Heart left ventricle (tissue), 16 donors: ENCODE results near the gene EOLA2. TPM values are rescaled to one million over a fixed set of nuclear protein-coding genes. Genes with fewer than 3 reads are reported as not detected.
A peak's percentile ranks its signal among the peaks of the same experiment; 100 is the strongest.
"Not testable (repeated sequence)": the region's sequence is repeated elsewhere in the genome, so short reads cannot be mapped to it uniquely, and the experiment has no call there.

Source experiments
- ATAC-seq, 4 donors: fragments of 200-7000 bp; cut with Tn5 transposase; one replicate each; pipeline ENCODE4 v1.9.1; 2020 to 2022; ENCODE audit warnings: moderate library complexity in 4 of 4, mild to moderate bottlenecking in 3 of 4, moderate number of reproducible peaks in 1 of 4
- DNase-seq, 5 donors: peaks; one replicate each; pipeline ENCODE4 v3.0.0-alpha.2; 2020
- H3K27ac ChIP-seq, 12 donors: fragments of 200-600 bp; sonication (generic) in 4 of 12; one replicate each; pipeline versions ENCODE4 v1.5.0 to v1.8.0; 2016 to 2022; ENCODE audit warnings: mild to moderate bottlenecking in 2 of 12
- H3K27me3 ChIP-seq, 9 donors: fragments of 200-600 bp; sonication (generic) in 2 of 9; one replicate each; pipeline versions ENCODE4 v1.5.1 to v1.8.0; 2016 to 2022; ENCODE audit warnings: mild to moderate bottlenecking in 3 of 9
- H3K36me3 ChIP-seq, 9 donors: fragments of 200-600 bp; sonication (generic) in 2 of 9; one replicate each; pipeline versions ENCODE4 v1.5.0 to v1.8.0; 2018 to 2022; ENCODE audit warnings: mild to moderate bottlenecking in 2 of 9
- H3K4me1 ChIP-seq, 12 donors: fragments of 200-600 bp; sonication (generic) in 4 of 12; one replicate each; pipeline versions ENCODE4 v1.5.0 to v1.8.0; 2016 to 2022; ENCODE audit warnings: mild to moderate bottlenecking in 3 of 12
- H3K4me3 ChIP-seq, 12 donors: fragments of 200-600 bp; sonication (generic) in 4 of 12; one replicate each; pipeline versions ENCODE4 v1.5.0 to v1.8.0; 2017 to 2022; ENCODE audit warnings: mild to moderate bottlenecking in 9 of 12, moderate library complexity in 4 of 12
- H3K9me3 ChIP-seq, 12 donors: fragments of 200-600 bp; sonication (generic) in 4 of 12; one replicate each; pipeline versions ENCODE4 v1.5.0 to v1.8.0; 2016 to 2022; ENCODE audit warnings: mild to moderate bottlenecking in 1 of 12
- POLR2A ChIP-seq, 2 donors: fragments of 450-650 bp; IDR thresholded peaks; one replicate each; pipeline ENCODE4 v1.6.1; 2017; ENCODE audit warnings: antibody characterized with exemption in 2 of 2, mild to moderate bottlenecking in 2 of 2, moderate library complexity in 2 of 2
- WGBS, 4 donors: extraction: QIAGEN DNeasy Blood & Tissue Kit in 2 of 4; methylation state at CpG; one replicate each; pipeline versions ENCODE4 v1.1.5 to v1.1.7; 2013 to 2018; 5-methylcytosine and 5-hydroxymethylcytosine counted together
- intact Hi-C, 10 donors: fragments of 100-400 bp; cut with DNase I; formaldehyde crosslinking; loops; one replicate each; pipeline versions ENCODE4 v1.11.1 to v1.14.2; 2022
- polyA plus RNA-seq, 2 donors: library from polyadenylated mRNA; stranded (reverse); fragments of 200-250 nt; gene quantifications; one replicate each; pipeline ENCODE4 v1.2.3, GENCODE V29; 2013
- total RNA-seq, 9 donors: library from RNA; depleted of rRNA in 2 of 9; stranded (reverse); fragments of >200 nt in 2 of 9; fragmentation: NEBNext Ultra II Directional in 3 of 9; extraction: Animal tissue kit (Norgen Biotek cat#: 25700) in 3 of 9; gene quantifications; one replicate each; pipeline versions ENCODE4 v1.1.0 to v1.2.4, GENCODE V29; 2016 to 2023
- TF ChIP-seq, protein P1 (sequence below), 12 donors: fragments of 200-600 bp; sonication (generic) in 4 of 12; IDR thresholded peaks; one replicate each; pipeline versions ENCODE4 v1.5.0 to v1.8.0; 2018 to 2022; ENCODE audit warnings: antibody characterized with exemption in 12 of 12, mild to moderate bottlenecking in 5 of 12
- donor health status: ischemic (EF 13 %, LVEDD 7.1; RV severe dilation, severe dysfunction).
- donor health status: healthy with polysubstance abuse.
- donor health status: DM: no; HTN: yes; CAD: no.
- donor health status: DM: no; HTN: no; CAD: no.
- donor health status: ischemic (EF 25% LVEDD 6.9; RV normal size, moderate dysfunction).
- donor health status: ischemic (EF 25% LVEDD 5.7; RV mildly dilated, moderate dysfunction).
- donor health status: healthy.
- donor health status: DM: yes; HTN: yes; CAD: no.
- donor health status: ischemic (EF 35%, LVEDD 5.7; RV mildly dilated, moderate dysfunction).
- donor health status: nonischemic (EF 11% LVEDD 7.7; RV severe dilation, severe dysfunction).
- donor health status: DM: yes; HTN: yes; CAD: no.
- donor health status: PGD.
- donor health status: ischemic (EF 29% LVEDD 5.4; RV normal size, mild dysfunction).
- donor health status: nonischemic (EF 23%, LVEDD 6.1; RV moderate dilation, normal function).

EOLA2 gene
- total and polyA plus RNA-seq, 11 donors: 14.7 to 44.3 (median 22.3) TPM

GRCh38 chrX:149937871-149938426 is 342 bp downstream of the EOLA2 start:
- Histone ChIP-seq H3K36me3 (peaks cover 0 to 5% (median 0%) of the 10 kb centered on the region in 9 donors), H3K27me3 (no peaks in the 10 kb centered on the region), H3K4me1 (peaks cover 0 to 8% (median 5%) of the 10 kb centered on the region in 12 donors), H3K27ac (peak overlapping the region; percentile 61 to 100 (median 84)), H3K4me3 (peak overlapping the region; percentile 45 to 94 (median 74)), H3K9me3 (no peaks in the 10 kb centered on the region)
- ATAC-seq: no peak
- DNase-seq: peak in 1 of 5 donors; percentile 44
- intact Hi-C loops: no loop called here
- WGBS, 4 donors: 0 to 34% (median 14%) methylated on average over 17 to 46 of the region's 46 CpGs
- TF ChIP-seq, protein P1, sequence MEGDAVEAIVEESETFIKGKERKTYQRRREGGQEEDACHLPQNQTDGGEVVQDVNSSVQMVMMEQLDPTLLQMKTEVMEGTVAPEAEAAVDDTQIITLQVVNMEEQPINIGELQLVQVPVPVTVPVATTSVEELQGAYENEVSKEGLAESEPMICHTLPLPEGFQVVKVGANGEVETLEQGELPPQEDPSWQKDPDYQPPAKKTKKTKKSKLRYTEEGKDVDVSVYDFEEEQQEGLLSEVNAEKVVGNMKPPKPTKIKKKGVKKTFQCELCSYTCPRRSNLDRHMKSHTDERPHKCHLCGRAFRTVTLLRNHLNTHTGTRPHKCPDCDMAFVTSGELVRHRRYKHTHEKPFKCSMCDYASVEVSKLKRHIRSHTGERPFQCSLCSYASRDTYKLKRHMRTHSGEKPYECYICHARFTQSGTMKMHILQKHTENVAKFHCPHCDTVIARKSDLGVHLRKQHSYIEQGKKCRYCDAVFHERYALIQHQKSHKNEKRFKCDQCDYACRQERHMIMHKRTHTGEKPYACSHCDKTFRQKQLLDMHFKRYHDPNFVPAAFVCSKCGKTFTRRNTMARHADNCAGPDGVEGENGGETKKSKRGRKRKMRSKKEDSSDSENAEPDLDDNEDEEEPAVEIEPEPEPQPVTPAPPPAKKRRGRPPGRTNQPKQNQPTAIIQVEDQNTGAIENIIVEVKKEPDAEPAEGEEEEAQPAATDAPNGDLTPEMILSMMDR (IDR thresholded peaks at IDR 0.05): no peak
- TF ChIP-seq POLR2A (IDR thresholded peaks at IDR 0.05): no peak

DNA sequence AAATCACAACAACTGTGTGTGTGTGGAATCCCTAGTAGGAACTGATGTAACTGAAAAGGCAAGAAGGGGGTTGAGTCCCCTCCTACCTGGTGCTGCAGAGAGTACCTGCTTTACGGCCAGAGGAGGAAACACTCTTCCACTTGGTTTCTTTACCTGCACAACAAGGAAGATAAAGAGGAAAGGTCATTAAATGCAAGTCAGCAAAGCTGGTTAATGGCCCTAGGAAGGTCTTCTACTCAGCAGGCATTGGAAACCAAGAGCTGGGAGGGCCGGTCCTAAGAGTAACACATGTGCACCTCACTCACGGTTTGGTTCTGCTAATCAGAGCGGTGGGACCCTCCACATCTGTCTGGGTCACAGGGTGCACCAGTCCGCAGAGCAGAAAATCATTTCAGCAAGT is 963 bp downstream of the EOLA2 start:
- H3K27me3 ChIP-seq, H3K36me3 ChIP-seq, DNase-seq, H3K4me1 ChIP-seq, ATAC-seq, intact Hi-C loops, H3K9me3 ChIP-seq: not testable (repeated sequence)
- WGBS, 4 donors: 42 to 77% (median 55%) methylated on average over 1 to 5 of the region's 5 CpGs
- H3K27ac ChIP-seq: peak overlapping the region in 6 of 12 donors; percentile 71 to 100 (median 88)
- H3K4me3 ChIP-seq: peak overlapping the region in 11 of 12 donors; percentile 45 to 94 (median 74)

- H3K27me3 ChIP-seq, DNase-seq, H3K36me3 ChIP-seq, ATAC-seq, intact Hi-C loops, H3K4me3 ChIP-seq, H3K4me1 ChIP-seq, H3K9me3 ChIP-seq, H3K27ac ChIP-seq: not testable (repeated sequence)
- WGBS, 4 donors: 70 to 90% (median 79%) methylated on average over 8 to 17 of the region's 21 CpGs
These were observed 4.7 kb downstream of the EOLA2 start for GRCh38 chrX:149933547-149933946.

GRCh38 chrX:149932970-149933369 is 5.3 kb downstream of the EOLA2 start:
- H3K9me3 ChIP-seq, H3K36me3 ChIP-seq, ATAC-seq, H3K27me3 ChIP-seq, intact Hi-C loops, H3K4me3 ChIP-seq, DNase-seq, H3K27ac ChIP-seq, H3K4me1 ChIP-seq: not testable (repeated sequence)
- 82 to 100% (median 95%) methylated on average over 1 of the region's 5 CpGs; no CpG with 5 or more reads in 1 of the 4 donors for WGBS, 4 donors

- H3K4me3 ChIP-seq, H3K36me3 ChIP-seq, H3K27ac ChIP-seq, H3K9me3 ChIP-seq, H3K4me1 ChIP-seq, H3K27me3 ChIP-seq, ATAC-seq, DNase-seq, intact Hi-C loops: not testable (repeated sequence)
- WGBS, 4 donors: 30 to 94% (median 90%) methylated on average over 2 of the region's 2 CpGs
These were observed 6.1 kb downstream of the EOLA2 start for GRCh38 chrX:149932150-149932549.

- ATAC-seq: peak in 1 of 4 donors; percentile 54
- DNase-seq, H3K4me1 ChIP-seq, H3K27me3 ChIP-seq, H3K4me3 ChIP-seq, intact Hi-C loops, H3K9me3 ChIP-seq, H3K36me3 ChIP-seq, H3K27ac ChIP-seq: not testable (repeated sequence)
- WGBS, 4 donors: 29 to 57% (median 51%) methylated on average over 1 to 2 of the region's 4 CpGs
These were observed 6.9 kb downstream of the EOLA2 start for GRCh38 chrX:149931355-149931754.

DNA sequence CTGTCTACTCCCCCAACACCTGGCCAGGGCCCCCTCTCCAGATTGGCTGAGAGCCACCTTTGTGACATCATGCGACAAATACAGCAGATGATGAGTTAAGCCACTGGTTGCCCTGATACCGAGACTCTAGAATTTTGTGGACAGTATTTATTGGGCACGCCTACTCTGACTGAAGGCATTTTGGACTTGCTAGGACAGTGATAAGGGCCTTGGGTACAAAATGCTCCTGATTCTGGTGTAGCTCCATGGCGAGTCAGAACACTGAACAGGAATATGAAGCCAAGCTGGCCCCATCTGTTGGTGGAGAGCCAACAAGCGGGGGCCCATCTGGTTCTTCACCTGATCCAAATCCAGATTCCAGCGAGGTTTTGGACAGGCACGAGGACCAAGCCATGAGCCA is 8.9 kb downstream of the EOLA2 start, which contains the start of gene HSFX4:
HSFX4 (plus strand) TSS at position 174 of the 400 bp plus-strand sequence; CDS start at position 246, 72 bp downstream.
- not testable (repeated sequence) for H3K27me3 ChIP-seq
- 79 to 83% methylated on average over 2 of the region's 7 CpGs; no CpG with 5 or more reads in 2 of the 4 donors for WGBS, 4 donors
- ATAC-seq: peak in 2 of 4 donors; percentile 8 to 58

GRCh38 chrX:149928635-149929034 is 9.7 kb downstream of the EOLA2 start:
- H3K9me3 ChIP-seq, intact Hi-C loops, ATAC-seq, H3K27me3 ChIP-seq, H3K36me3 ChIP-seq, H3K4me3 ChIP-seq, DNase-seq, H3K4me1 ChIP-seq, H3K27ac ChIP-seq: not testable (repeated sequence)
- WGBS, 4 donors: 94 to 100% methylated on average over 1 of the region's 1 CpG; no CpG with 5 or more reads in 2 of the 4 donors

More for the DNA sequence above, 8.9 kb downstream of the EOLA2 start, which contains the start of gene HSFX4:
- intact Hi-C loops, H3K27ac ChIP-seq, H3K4me3 ChIP-seq, H3K9me3 ChIP-seq, H3K36me3 ChIP-seq, H3K4me1 ChIP-seq, DNase-seq: not testable (repeated sequence)

GRCh38 chrX:149927964-149928258 is 10.4 kb downstream of the EOLA2 start:
- H3K27ac ChIP-seq, H3K4me1 ChIP-seq, DNase-seq, ATAC-seq, H3K36me3 ChIP-seq, H3K27me3 ChIP-seq, H3K9me3 ChIP-seq, H3K4me3 ChIP-seq, intact Hi-C loops: not testable (repeated sequence)
- no CpG with 5 or more reads among the region's 1 CpG for WGBS, 4 donors

DNA sequence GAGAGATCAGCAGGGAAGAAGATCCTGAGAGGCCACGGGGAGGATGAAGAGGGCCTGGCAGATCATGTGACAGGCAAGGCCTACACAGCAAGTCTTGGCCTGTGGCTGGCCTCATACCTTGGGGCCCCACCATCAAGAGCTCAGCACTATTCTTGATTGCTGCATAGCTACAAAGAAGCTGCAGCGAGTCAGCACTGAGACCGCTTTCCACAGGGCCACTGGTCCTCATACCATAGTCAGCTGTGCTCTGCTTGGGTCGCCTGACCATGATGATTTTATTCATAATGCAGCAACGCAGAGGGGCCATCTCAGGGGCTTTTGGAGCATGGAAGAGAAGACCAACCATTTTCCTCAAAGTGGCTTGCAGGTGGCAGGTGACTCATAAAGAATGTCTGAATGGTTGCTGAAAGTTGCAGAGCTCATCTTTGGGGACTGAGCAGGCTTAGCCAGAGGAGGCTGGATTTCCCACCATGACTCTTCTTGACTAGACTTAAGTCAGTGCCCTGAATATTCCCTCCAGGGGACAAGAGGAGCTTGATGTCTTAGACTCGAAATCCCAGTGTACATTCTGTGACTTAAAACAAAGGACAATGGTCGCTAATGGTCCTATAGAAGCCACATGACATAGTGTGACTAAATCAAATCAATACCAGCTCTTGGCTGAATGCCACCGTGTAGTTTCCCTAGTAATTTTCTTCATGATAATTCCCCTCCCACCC is 10.9 kb downstream of the EOLA2 start:
- WGBS, 4 donors: 83 to 89% methylated on average over 1 of the region's 8 CpGs; no CpG with 5 or more reads in 2 of the 4 donors

More for the DNA sequence above, 10.9 kb downstream of the EOLA2 start:
- H3K4me3 ChIP-seq, H3K27me3 ChIP-seq, H3K27ac ChIP-seq, H3K4me1 ChIP-seq, H3K36me3 ChIP-seq, ATAC-seq, intact Hi-C loops, DNase-seq, H3K9me3 ChIP-seq: not testable (repeated sequence)
